Ishikawa (cell line): Measurements from ENCODE around the gene SCRG1.

ENCODE experiments used
- CEBPB ChIP-seq: IDR thresholded peaks from 2 replicates; pipeline ENCODE4 v1.6.1; 2012
- CREB1 ChIP-seq: IDR thresholded peaks from 2 replicates; pipeline ENCODE4 v1.6.1; 2012; ENCODE audit warnings: low read depth
- EP300 ChIP-seq: IDR thresholded peaks from 2 replicates; pipeline ENCODE4 v1.6.1; 2012; ENCODE audit warnings: borderline replicate concordance
- RAD21 ChIP-seq: IDR thresholded peaks from 2 replicates; pipeline ENCODE4 v1.6.1; 2012; ENCODE audit warnings: low read depth
- TAF1 ChIP-seq: IDR thresholded peaks from 2 replicates; pipeline ENCODE4 v1.6.1; 2012; ENCODE audit warnings: low read depth, mild to moderate bottlenecking
- TCF12 ChIP-seq: IDR thresholded peaks from 2 replicates; pipeline ENCODE4 v1.6.1; 2012; ENCODE audit warnings: low read depth
- TEAD4 ChIP-seq: IDR thresholded peaks from 2 replicates; pipeline ENCODE4 v1.6.1; 2012
- TF ChIP-seq, protein P1 (sequence below): IDR thresholded peaks from 2 replicates; pipeline ENCODE4 v1.6.1; 2012

DNA sequence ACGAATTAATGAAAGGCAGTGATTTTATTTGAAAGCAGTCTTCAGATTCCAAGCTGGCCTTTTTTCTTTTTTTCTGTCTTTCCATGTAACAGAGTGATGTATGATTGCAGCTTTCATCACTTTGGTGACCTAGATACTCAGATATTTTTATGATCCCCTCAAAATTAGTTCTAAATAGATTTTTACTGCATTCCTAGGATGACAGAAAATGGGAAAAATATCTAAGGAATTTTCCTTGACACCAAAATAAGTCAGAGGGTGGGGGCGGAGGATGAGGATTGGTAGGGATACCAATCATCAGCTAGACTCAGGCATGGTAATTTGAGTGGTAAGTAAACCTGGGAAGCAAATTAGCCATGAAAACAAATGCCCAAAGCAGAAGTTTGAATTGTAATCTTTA lies 52.8 kb downstream of the SCRG1 start:
- no peak for TF ChIP-seq TAF1
- TF ChIP-seq CEBPB, result no peak
- TF ChIP-seq, protein P1, sequence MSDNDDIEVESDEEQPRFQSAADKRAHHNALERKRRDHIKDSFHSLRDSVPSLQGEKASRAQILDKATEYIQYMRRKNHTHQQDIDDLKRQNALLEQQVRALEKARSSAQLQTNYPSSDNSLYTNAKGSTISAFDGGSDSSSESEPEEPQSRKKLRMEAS, result no peak
- peak; percentile 75 for TF ChIP-seq TEAD4
- no peak for TF ChIP-seq CREB1
- TF ChIP-seq EP300, result peak; percentile 13; the same call in 1 of the 2 replicates
- TF ChIP-seq RAD21, result no peak
- no peak for TF ChIP-seq TCF12
